Activated CD4-positive, CD25-positive, alpha-beta regulatory T cell treated with anti-CD3 and anti-CD28 coated beads, Interleukin-2, amount 50 U/mL, for 16 hours (primary cell): ENCODE results near the gene MIEF1.

Experiments used
- DNase-seq: peaks from one replicate; pipeline ENCODE4 v3.0.0-alpha.2; 2020; ENCODE audit warnings: low read depth, low spot score

Gene MIEF1

DNA sequence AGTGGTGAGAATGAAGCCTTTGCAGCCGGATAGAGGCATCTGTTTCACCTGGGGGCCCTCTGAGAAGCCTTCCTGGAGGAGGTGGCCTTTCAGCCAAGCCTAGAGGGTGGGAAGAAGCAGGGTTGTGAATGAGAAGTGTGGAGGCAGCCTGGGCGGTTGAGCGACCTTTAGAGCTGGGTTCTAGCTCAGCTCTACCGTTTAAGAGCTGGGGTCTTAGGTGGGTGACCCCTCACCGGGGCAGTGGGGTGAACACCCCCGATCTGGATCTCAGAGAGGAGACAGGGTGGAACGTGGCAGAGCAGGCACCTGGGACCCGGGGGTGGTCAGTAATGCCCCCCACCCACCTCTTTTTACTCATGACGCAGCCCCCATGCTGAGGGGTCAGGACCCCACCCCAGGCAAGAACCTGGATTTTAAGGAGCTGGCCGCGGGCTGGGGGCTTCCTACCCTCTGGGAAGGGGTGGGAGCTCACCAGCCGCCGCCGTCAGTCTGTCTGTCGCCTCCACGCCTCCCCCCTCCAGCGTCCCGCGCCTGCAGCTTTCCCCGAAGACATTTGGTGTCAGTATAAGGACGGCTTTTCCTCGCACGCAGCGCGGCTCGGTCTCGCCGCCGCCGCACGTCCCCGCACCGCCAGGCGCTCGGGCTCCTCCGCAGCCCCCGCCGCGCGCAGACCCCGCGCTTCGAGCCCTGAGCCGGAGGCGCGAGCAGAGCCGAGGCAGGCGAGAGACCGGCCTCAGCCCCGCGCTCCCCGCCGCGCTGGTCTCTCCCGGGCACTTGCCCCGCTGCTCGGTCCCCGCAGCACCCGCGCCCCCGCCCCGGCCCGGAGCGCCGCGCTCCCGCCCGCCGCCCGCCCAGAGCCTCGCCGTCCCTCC is 55.1 kb downstream of the MIEF1 start:
- no peak for DNase-seq

DNA sequence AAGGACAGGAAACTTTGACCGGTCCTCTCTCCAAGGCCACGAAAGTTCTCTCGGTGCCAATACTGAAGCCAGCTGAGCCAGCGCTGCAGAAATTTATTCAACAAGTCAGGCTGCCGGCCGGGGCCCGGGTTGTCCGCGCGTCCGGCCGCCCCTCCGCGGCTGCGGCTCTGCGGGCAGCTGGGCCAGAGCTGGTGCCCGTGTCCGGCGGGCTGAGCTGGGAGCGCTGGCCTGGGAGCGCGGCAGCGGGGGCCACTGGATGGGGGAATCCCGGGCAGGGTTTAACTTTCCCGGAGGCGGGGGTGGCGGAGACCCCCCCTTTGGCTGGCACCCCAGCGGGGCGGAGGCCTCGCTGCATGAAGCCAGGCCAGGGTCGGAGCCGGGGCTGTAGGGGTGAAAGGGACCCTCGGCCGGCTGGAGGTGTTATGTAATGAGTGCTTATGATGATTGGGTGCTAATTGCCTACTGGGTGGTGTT is 56.2 kb downstream of the MIEF1 start:
- DNase-seq, result no peak

DNA sequence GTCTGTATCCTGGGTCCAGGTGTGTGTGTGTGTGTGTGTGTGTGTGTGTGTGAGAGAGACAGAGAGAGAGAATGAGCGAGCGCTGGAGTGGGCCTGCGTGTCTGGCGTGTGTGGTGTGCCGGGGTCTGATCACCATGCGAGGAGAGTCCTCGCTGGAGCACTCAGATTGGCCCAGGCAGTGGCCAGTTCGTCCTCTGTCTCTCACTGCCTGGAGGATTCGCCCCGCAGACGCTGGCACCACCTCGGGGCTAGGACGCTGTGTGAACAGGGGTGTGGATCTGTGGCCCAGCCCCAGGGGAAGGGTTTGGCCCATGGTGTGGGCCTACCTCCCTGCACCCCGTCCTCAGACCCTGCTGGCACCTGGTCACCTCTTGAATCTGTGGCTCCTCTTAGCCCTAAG is 56.9 kb downstream of the MIEF1 start:
- DNase-seq, result no peak

DNA sequence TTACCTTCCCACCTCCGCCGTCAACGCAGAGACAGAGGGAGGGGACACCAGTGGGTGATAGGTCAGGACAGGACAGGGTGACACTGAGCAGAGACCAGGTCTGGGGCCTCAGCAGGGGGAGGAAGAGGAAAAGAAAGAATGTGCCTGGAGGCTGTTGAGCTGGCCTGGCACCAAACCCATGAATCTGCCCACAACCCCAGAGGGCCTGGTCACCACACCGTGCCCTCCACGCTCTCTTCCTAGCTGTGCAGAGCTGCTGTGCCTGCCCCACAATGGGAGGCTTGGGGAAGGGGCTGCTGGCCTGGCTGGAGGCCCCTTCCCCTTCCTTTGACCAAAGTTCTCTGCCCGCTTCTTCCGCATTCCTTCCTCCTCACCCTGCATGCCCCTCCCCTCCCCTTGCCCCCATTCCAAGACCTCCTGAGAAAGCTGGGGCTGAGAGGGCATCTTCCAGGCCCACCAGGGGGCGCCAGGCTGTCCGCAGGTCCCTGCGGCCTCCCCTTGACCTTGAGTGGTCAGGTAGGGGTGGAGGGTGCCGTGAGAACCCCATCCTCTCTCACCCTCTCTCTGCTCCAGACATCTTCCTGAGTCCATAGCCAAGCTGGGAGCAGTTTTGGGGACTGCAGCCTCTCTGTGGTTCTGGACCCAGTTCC is 57.5 kb downstream of the MIEF1 start:
- DNase-seq, result no peak

DNA sequence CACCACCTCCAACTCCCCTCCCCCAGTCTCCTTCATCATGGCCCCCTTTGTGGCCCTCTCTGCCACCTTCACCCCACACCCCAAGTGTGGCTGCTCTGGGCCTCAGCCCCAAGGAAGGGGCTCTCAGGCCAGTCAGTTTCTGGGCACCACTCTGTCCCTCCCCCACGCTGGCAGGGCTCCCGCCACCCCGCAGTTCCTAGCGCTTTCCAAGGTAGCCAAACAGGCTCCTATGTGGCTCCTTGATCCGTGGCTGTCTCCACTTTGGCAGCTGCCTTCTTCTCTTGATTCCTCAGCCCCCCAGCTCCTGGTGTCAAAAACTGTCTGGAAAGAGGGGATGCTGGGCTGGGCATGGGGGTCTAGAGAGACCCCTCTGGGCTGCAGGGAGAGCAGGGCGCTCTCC is 58.0 kb downstream of the MIEF1 start:
- DNase-seq, result no peak

DNA sequence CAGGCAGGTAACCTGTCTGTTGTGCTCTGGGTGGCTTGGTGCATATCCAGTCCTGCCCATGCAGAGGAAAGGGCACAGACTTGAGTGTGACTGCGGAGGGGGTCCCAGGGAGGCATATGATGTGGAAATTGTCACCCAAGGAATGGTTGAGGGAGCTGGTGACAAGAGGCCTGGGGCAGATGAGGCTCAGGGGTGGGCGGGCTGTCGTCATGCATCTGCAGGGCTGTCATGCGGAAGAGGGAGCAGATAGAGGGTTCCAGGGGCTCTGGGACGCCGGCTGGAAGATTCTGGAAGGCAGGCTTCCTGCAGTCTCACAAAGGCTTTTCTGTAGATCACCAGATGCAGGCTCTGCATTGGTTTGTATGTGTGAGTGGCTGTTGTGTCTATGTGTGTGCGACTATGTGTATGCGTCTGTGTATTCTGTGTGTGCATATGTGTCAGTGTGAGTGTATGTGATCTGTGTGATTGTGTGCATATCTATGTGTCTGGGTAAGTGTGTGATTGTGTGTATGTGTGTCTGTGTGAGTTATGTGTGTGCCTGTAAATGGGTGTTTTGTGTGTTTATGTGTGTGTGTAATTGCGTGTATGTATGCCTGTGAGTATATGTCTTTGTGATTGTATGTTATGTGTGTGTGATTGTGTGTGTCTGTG is 60.9 kb downstream of the MIEF1 start:
- DNase-seq, result no peak

DNA sequence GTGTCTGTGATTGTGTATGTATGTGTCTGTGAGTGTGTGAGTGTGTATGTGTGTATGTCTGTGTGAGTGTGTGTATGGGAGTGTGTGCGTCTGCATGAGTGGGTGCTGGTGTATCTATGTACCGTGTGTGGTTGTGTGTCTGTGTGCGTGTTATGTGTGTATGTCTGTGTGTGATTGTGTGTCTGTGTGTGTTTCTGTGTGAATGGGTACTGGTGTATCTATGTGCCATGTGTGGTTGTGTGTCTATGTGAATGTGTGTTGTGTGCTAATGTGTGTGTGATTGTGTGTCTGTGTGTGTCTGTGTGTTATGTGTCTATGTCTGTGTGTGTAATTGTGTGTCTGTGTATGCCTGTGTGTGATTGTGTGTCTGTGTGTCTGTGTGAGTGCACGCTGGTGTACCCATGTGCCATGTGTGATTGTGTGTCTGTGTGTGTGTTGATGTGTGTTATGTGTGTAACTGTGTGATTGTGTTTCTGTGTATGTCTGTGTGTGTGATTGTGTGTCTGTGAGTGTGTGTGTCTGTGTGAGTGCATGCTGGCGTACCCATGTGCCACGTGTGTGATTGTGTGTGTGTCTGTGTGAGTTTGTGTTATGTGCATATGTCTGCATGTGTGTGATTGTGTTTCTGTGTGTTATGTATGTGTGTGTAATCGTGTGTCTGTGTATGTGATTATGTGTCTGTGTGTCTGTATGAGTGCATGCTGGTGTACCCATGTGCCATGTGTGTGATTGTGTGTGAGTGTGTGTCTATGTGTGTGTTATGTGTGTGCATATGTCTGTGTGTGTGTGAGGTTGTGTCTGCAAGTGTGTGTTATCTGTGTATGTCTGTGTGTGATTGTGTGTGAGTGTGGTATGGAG is 61.7 kb downstream of the MIEF1 start:
- no peak for DNase-seq

DNA sequence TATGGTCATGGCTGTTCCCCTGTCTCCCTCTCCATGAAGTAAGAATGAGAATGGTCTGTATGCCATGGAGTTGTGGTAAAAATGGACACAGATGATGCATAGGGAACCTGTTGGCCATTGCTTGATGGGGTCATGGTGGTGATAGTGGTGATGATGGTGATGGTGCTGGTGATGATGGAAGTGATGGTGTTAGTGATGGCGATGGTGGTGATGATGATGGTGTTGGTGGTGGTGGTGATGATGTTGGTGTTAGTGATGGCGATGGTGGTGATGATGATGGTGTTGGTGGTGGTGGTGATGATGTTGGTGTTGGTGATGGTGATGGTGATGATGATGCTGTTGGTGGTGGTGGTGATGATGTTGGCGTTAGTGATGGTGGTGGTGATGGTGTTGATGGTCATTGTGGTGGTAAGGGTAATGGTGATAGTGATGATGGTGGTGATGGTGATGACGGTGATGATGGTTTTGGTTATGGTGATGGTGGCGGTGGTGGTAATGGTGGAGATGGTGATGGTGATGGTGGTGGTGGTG is 63.4 kb downstream of the MIEF1 start:
- DNase-seq, result no peak

DNA sequence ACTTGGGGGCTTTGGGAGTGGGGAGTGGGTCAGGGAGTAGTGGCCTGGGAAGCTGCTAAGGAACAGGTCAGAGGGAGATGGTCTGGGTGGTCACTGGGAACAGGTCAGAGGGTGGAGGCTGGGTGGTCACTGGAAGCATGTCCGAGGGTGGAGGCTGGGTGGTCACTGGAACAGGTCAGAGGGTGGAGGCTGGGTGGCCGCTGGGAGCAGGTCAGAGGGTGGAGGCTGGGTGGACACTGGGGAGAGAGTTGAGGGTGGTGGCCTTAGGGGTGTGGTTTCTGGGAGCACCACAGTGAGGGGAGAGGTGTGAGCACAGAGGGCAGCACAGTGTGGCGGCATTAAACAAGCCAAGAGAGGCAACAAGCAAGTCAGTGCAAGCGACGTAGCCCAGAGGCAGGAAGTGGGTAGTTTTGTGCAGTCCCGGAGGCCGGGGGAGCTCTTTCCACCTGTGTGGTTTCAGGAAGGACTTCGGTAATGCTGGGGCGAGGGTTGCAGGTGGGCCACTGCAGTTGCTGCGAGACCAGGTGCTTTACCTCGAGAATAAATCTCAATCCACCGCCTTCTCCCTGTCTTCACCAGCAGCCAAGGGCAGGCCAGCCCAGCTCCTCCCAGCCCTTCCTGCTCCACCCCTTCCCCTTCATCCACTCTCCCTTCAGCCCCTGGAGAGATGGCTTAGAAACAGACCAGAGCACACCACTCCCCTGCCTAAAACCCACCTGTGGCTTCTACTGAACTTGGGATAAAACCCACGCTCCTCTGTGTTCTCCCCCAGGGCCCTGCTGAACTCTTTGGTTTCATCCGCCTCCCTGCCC is 65.3 kb downstream of the MIEF1 start:
- no peak for DNase-seq
